GM12878 (cell line): Measurements from ENCODE around the gene BCKDHB. TPM values are rescaled to one million over a fixed set of nuclear protein-coding genes. Genes with fewer than 3 reads are reported as not detected.

ENCODE experiments used
- ATAC-seq: fragments of 200-7000 bp; cut with Tn5 transposase; 3 replicates; pipeline ENCODE4 v1.9.1; 2020; ENCODE audit warnings: mild to moderate bottlenecking, moderate library complexity
- BruUV-seq: library from RNA; stranded (reverse); fragments of 400-500 nt; replicated peaks from 2 replicates; lab custom pipeline; 2021; lab: Mats Ljungman, UMichigan
- CTCF ChIA-PET: fragments of 300-600 bp; sonication (Branson Sonifier 250); formaldehyde crosslinking; extraction: SDS; loops from one replicate; lab custom pipeline; 2021; ENCODE audit warnings: inconsistent platforms; lab: Yijun Ruan, JAX
- POLR2A ChIA-PET: fragments of 350-600 bp; formaldehyde crosslinking; extraction: SDS; loops from one replicate; lab custom pipeline; 2021; ENCODE audit warnings: inconsistent platforms; lab: Charles Lee
- RAD21 ChIA-PET: fragments of 300-600 bp; sonication (Branson Sonifier 250); formaldehyde crosslinking; loops from one replicate; lab custom pipeline; 2023; ENCODE audit warnings: antibody characterized with exemption; ENCODE audit not compliant: unreplicated experiment; lab: Charles Lee
- SMC1A ChIA-PET: fragments of 300-600 bp; sonication (Branson Sonifier 250); formaldehyde crosslinking; loops from one replicate; lab custom pipeline; 2023; ENCODE audit not compliant: unreplicated experiment, uncharacterized antibody; lab: Charles Lee
- DNase-seq: peaks from one replicate; pipeline ENCODE4 v3.0.0-alpha.2; 2011; ENCODE audit warnings: low read depth, low spot score
- FAIRE-seq: peaks from 3 replicates; lab custom pipeline; 2011; peaks lifted over from hg19 to GRCh38; lab: Jason Lieb, UNC
- H2AFZ ChIP-seq: 2 replicates; pipeline ENCODE4 v1.6.0; 2011; ENCODE audit warnings: low read depth, low read length, control low read depth; ENCODE audit not compliant: control insufficient read depth
- H3K27ac ChIP-seq: 2 replicates; pipeline ENCODE4 v1.5.1; 2011; ENCODE audit warnings: control low read depth; ENCODE audit not compliant: control insufficient read depth, insufficient read depth
- H3K27me3 ChIP-seq, 2 experiments: replicated peaks in 1 of 2; 2 replicates each; pipeline versions ENCODE4 v1.6.0 to v1.6.1; 2011; ENCODE audit warnings: low read length in 1 of 2; ENCODE audit not compliant: control insufficient read depth in 2 of 2, insufficient read depth in 2 of 2
- H3K36me3 ChIP-seq, 2 experiments: 2 replicates each; pipeline ENCODE4 v1.5.1; 2011; ENCODE audit warnings: low read length in 1 of 2; ENCODE audit not compliant: control insufficient read depth in 2 of 2, insufficient read depth in 2 of 2
- H3K4me1 ChIP-seq: 2 replicates; pipeline ENCODE4 v1.6.1; 2011; ENCODE audit warnings: mild to moderate bottlenecking, low read length, moderate library complexity, mixed read lengths; ENCODE audit not compliant: control insufficient read depth, insufficient read depth
- H3K4me2 ChIP-seq: 2 replicates; pipeline ENCODE4 v1.6.0; 2011; ENCODE audit warnings: control low read depth; ENCODE audit not compliant: control insufficient read depth, insufficient read depth
- H3K4me3 ChIP-seq: fragments of 200-600 bp; sonication (generic); 2 replicates; pipeline ENCODE4 v1.5.1; 2016
- H3K79me2 ChIP-seq: 2 replicates; pipeline ENCODE4 v1.6.0; 2011; ENCODE audit warnings: low read length; ENCODE audit not compliant: control insufficient read depth, insufficient read depth
- H3K9ac ChIP-seq: 2 replicates; pipeline ENCODE4 v1.8.0; 2011; ENCODE audit warnings: low read length, control low read depth, mixed read lengths; ENCODE audit not compliant: control insufficient read depth, insufficient read depth
- H3K9me3 ChIP-seq: replicated peaks from 3 replicates; pipeline ENCODE4 v1.5.1; 2011; ENCODE audit warnings: mild to moderate bottlenecking, low read length; ENCODE audit not compliant: control insufficient read depth, insufficient read depth
- H4K20me1 ChIP-seq: 2 replicates; pipeline ENCODE4 v1.6.0; 2011; ENCODE audit not compliant: control insufficient read depth, insufficient read depth
- ASH2L ChIP-seq: fragments of 300-600, 200-600 bp; sonication (generic); IDR thresholded peaks from 2 replicates; pipeline ENCODE4 v1.6.1; 2017; ENCODE audit warnings: low read depth, mild to moderate bottlenecking, borderline replicate concordance
- ATF2 ChIP-seq: IDR thresholded peaks from 2 replicates; pipeline ENCODE4 v1.6.1; 2012; ENCODE audit warnings: low read length, inconsistent platforms
- BACH1 ChIP-seq: fragments of 450-650 bp; IDR thresholded peaks from 2 replicates; pipeline ENCODE4 v1.6.1; 2017; ENCODE audit warnings: mild to moderate bottlenecking, borderline replicate concordance
- BRCA1 ChIP-seq: IDR thresholded peaks from 2 replicates; pipeline ENCODE4 v1.6.1; 2011; ENCODE audit warnings: low read depth, low read length, improper control_type of control experiment
- CBX5 ChIP-seq: sonication (generic); IDR thresholded peaks from 2 replicates; pipeline ENCODE4 v1.6.1; 2016; ENCODE audit warnings: low read depth, moderate library complexity, mild to moderate bottlenecking, inconsistent platforms
- CEBPB ChIP-seq, 2 experiments: fragments of 150-350 bp in 1 of 2; IDR thresholded peaks; 2 replicates each; pipeline ENCODE4 v1.6.1; 2012 to 2014; ENCODE audit warnings: low read depth in 2 of 2, low read length in 2 of 2, borderline replicate concordance in 1 of 2, inconsistent platforms in 1 of 2
- HDAC6 ChIP-seq: fragments of 200-600 bp; sonication (generic); IDR thresholded peaks from one replicate; pipeline ENCODE4 v1.8.0; 2017; ENCODE audit warnings: antibody characterized with exemption; ENCODE audit not compliant: unreplicated experiment
- MYB ChIP-seq: fragments of 150-350 bp; IDR thresholded peaks from 2 replicates; pipeline ENCODE4 v1.6.1; 2014; ENCODE audit warnings: mild to moderate bottlenecking, low read depth, low read length, borderline replicate concordance
- NFXL1 ChIP-seq: fragments of 450-650 bp; IDR thresholded peaks from 2 replicates; pipeline ENCODE4 v1.6.1; 2017; ENCODE audit warnings: antibody characterized with exemption, mild to moderate bottlenecking, borderline replicate concordance
- NR2C1 ChIP-seq: fragments of 450-650 bp; IDR thresholded peaks from 2 replicates; pipeline ENCODE4 v1.6.1; 2017; ENCODE audit warnings: antibody characterized with exemption, mild to moderate bottlenecking, moderate library complexity
- RELA ChIP-seq: fragments of 450-650 bp; IDR thresholded peaks from 2 replicates; pipeline ENCODE4 v1.8.0; 2014; ENCODE audit warnings: borderline replicate concordance; ENCODE audit not compliant: partially characterized antibody
- SIX5 ChIP-seq: IDR thresholded peaks from 2 replicates; pipeline ENCODE4 v1.6.1; 2011; ENCODE audit warnings: mild to moderate bottlenecking, low read depth, low read length, moderate library complexity; ENCODE audit not compliant: severe bottlenecking
- SMAD1 ChIP-seq: fragments of 450-650 bp; IDR thresholded peaks from 2 replicates; pipeline ENCODE4 v1.6.1; 2018; ENCODE audit warnings: mild to moderate bottlenecking, low read depth; ENCODE audit not compliant: partially characterized antibody
- SMC3 ChIP-seq: IDR thresholded peaks from 2 replicates; pipeline ENCODE4 v1.6.1; 2011; ENCODE audit warnings: low read length, improper control_type of control experiment, borderline replicate concordance
- STAT3 ChIP-seq: IDR thresholded peaks from 2 replicates; pipeline ENCODE4 v1.6.1; 2011; ENCODE audit warnings: low read depth, low read length, improper control_type of control experiment
- SUZ12 ChIP-seq: fragments of 200-600 bp; sonication (generic); IDR thresholded peaks from one replicate; pipeline ENCODE4 v1.6.1; 2018; ENCODE audit warnings: antibody characterized with exemption, mild to moderate bottlenecking; ENCODE audit not compliant: unreplicated experiment
- ZNF274 ChIP-seq: IDR thresholded peaks from one replicate; pipeline ENCODE4 v1.8.0; 2011; ENCODE audit not compliant: insufficient read length, insufficient read depth
- WGBS: methylation state at CpG from one replicate; pipeline ENCODE4 v1.1.6; 2016; ENCODE audit warnings: low lambda C conversion rate; ENCODE audit not compliant: insufficient replicate concordance, insufficient coverage; ENCODE audit errors: missing lambda C conversion rate; 5-methylcytosine and 5-hydroxymethylcytosine counted together
- in situ Hi-C: fragments of 300-500 bp; cut with MboI; formaldehyde crosslinking; loops from 9 replicates; pipeline ENCODE4 v1.14.3; 2018; ENCODE audit warnings: mixed read lengths
- intact Hi-C: fragments of 100-400 bp; cut with micrococcal nuclease; formaldehyde crosslinking; loops from one replicate; pipeline ENCODE4 v1.14.2; 2022; ENCODE audit not compliant: unreplicated experiment
- polyA plus RNA-seq, 11 experiments: library from polyadenylated mRNA; depleted of rRNA in 4 of 11; unstranded in 6 of 11; stranded (reverse) in 5 of 11; fragments of >200 nt; fragmentation: Nextera tagmentation in 4 of 11; fragmentation: Illumina TruSeq in 1 of 11; extraction: Ambion mirVana in 4 of 11; extraction: Trizol in 1 of 11; gene quantifications; 1 replicate in 1 of 11; 2 replicates in 10 of 11; pipeline versions ENCODE4 v1.2.1 to v1.2.3, GENCODE V29; 2011 to 2016; ENCODE audit warnings: inconsistent platforms in 2 of 11, missing spikeins in 2 of 11, low read depth in 1 of 11
- total RNA-seq, 4 experiments: library from RNA; depleted of rRNA in 3 of 4; stranded (reverse); fragments of >200 nt in 3 of 4; fragmentation: Illumina TruSeq in 1 of 4; extraction: Trizol in 1 of 4; gene quantifications; 2 replicates each; pipeline versions ENCODE4 v1.2.1 to v1.2.3, GENCODE V29; 2013 to 2021
- TF ChIP-seq, protein P1 (sequence below): fragments of 450-650 bp; IDR thresholded peaks from 2 replicates; pipeline ENCODE4 v1.6.1; 2017; ENCODE audit warnings: mild to moderate bottlenecking, low read depth, inconsistent platforms; ENCODE audit not compliant: poor library complexity, severe bottlenecking
- TF ChIP-seq, protein P2 (sequence below): fragments of 450-650 bp; IDR thresholded peaks from 2 replicates; pipeline ENCODE4 v1.6.1; 2018; ENCODE audit warnings: borderline replicate concordance, mild to moderate bottlenecking; ENCODE audit not compliant: partially characterized antibody

BCKDHB gene
- total and polyA plus RNA-seq, 10 of the 15 experiments (the other 5 are each of a cell fraction or from before 2014, with no cell fraction given): 12.9 to 57.1 (median 25.3) TPM

DNA sequence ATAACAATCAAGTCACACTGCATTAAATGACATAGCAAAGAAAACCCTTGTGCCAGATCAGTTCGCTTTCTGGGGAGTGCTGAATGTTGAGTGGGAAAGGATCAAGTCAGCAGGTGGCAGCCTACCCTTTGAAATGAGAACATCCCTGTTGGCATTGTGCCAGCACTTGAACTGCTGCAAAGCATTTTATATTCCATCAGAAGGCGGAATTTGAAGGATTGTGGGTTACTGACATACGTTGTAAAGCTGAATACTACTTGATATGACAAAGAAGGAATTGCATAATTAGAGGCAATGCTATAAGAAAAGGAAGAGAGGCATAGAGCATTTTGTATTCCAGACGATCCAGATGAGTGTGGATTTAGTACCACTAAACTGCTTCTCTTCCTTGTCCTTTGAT, 26.5 kb downstream of the BCKDHB start:
- DNase-seq: no peak
- SMC1A ChIA-PET: interaction anchor here (0.9 to 2.2 kb wide), 4 partner anchors 8 to 57 kb away, joined by 3 to 7 read pairs (median 3); no protein-coding TSS in a partner anchor
- intact Hi-C loops (no loop called here), in situ Hi-C loops (no loop called here)
- CTCF ChIA-PET: interaction anchor here (0.9 to 1.8 kb wide), 3 partner anchors 9 to 81 kb away, joined by 3 to 14 read pairs (median 3); no protein-coding TSS in a partner anchor
- no peak for ATAC-seq
- no peaks in the 10 kb centered on the region for H3K79me2 ChIP-seq
- 86% methylated on average over 4 of the region's 4 CpGs for WGBS
- no peaks in the 10 kb centered on the region for H3K27me3 ChIP-seq
- no peak overlapping the region for H2AFZ ChIP-seq
- H3K4me2 ChIP-seq: no peak overlapping the region
- FAIRE-seq: no peak
- H3K9me3 ChIP-seq: peaks cover 1% of the 10 kb centered on the region; the same call in 1 of the 3 replicates
- H3K4me3 ChIP-seq: no peak overlapping the region
- POLR2A ChIA-PET: no interaction called here
- H3K4me1 ChIP-seq: no peaks in the 10 kb centered on the region
- H3K36me3 ChIP-seq: peaks cover 0 to 5% of the 10 kb centered on the region in 2 experiments; a peak in 1 of 4 replicates
- RAD21 ChIA-PET: interaction anchor here (0.7 to 1.6 kb wide), 2 partner anchors 81 to 798 kb away, joined by 3 to 4 read pairs; no protein-coding TSS in a partner anchor
- no peak overlapping the region for H3K27ac ChIP-seq
- no peaks in the 10 kb centered on the region for H4K20me1 ChIP-seq
- BruUV-seq: no TSS peak
- H3K9ac ChIP-seq: no peak overlapping the region
- no peak for TF ChIP-seq STAT3
- no peak for TF ChIP-seq BACH1
- peak; percentile 93 for TF ChIP-seq SMAD1
- TF ChIP-seq RELA: no peak
- TF ChIP-seq MYB: no peak
- no peak for TF ChIP-seq CBX5
- TF ChIP-seq NFXL1: no peak
- TF ChIP-seq SUZ12: no peak
- no peak for TF ChIP-seq ATF2
- no peak for TF ChIP-seq BRCA1
- no peak for TF ChIP-seq ZNF274
- TF ChIP-seq ASH2L: no peak
- TF ChIP-seq SMC3: no peak
- TF ChIP-seq, protein P1, sequence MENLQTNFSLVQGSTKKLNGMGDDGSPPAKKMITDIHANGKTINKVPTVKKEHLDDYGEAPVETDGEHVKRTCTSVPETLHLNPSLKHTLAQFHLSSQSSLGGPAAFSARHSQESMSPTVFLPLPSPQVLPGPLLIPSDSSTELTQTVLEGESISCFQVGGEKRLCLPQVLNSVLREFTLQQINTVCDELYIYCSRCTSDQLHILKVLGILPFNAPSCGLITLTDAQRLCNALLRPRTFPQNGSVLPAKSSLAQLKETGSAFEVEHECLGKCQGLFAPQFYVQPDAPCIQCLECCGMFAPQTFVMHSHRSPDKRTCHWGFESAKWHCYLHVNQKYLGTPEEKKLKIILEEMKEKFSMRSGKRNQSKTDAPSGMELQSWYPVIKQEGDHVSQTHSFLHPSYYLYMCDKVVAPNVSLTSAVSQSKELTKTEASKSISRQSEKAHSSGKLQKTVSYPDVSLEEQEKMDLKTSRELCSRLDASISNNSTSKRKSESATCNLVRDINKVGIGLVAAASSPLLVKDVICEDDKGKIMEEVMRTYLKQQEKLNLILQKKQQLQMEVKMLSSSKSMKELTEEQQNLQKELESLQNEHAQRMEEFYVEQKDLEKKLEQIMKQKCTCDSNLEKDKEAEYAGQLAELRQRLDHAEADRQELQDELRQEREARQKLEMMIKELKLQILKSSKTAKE: peak; percentile 67
- TF ChIP-seq CEBPB (IDR thresholded peaks at IDR 0.05; ENCODE audit: borderline replicate concordance in 1 of 2, low read depth in 2 of 2, low read length in 2 of 2): no peak
- TF ChIP-seq NR2C1: no peak
- no peak for TF ChIP-seq SIX5
- TF ChIP-seq HDAC6: no peak
- TF ChIP-seq, protein P2, sequence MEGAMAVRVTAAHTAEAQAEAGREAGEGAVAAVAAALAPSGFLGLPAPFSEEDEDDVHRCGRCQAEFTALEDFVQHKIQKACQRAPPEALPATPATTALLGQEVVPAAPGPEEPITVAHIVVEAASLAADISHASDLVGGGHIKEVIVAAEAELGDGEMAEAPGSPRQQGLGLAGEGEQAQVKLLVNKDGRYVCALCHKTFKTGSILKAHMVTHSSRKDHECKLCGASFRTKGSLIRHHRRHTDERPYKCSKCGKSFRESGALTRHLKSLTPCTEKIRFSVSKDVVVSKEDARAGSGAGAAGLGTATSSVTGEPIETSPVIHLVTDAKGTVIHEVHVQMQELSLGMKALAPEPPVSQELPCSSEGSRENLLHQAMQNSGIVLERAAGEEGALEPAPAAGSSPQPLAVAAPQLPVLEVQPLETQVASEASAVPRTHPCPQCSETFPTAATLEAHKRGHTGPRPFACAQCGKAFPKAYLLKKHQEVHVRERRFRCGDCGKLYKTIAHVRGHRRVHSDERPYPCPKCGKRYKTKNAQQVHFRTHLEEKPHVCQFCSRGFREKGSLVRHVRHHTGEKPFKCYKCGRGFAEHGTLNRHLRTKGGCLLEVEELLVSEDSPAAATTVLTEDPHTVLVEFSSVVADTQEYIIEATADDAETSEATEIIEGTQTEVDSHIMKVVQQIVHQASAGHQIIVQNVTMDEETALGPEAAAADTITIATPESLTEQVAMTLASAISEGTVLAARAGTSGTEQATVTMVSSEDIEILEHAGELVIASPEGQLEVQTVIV: no peak
